CD4-positive, alpha-beta T cell treated with Interleukin-21 for 1 hour (primary cell): ENCODE data around the gene MED22.
A peak's percentile ranks its signal among the peaks of the same experiment; 100 is the strongest.

Source experiments
- DNase-seq: peaks from one replicate; pipeline ENCODE4 v3.0.0-alpha.2; 2020

Gene MED22

GRCh38 chr9:133375724-133376654 lies 28.1 kb upstream of the MED22 start, which contains the start of the genes STKLD1 and SURF4:
STKLD1 (plus strand) TSS chr9:133376366; CDS start chr9:133376474, 108 bp downstream.
SURF4 (minus strand) TSS chr9:133376060; CDS start chr9:133375969, 91 bp downstream.
- peak; percentile 95 for DNase-seq

- peak; percentile 28 for DNase-seq
These were observed 27.3 kb upstream of the MED22 start for GRCh38 chr9:133375116-133375723.

DNA sequence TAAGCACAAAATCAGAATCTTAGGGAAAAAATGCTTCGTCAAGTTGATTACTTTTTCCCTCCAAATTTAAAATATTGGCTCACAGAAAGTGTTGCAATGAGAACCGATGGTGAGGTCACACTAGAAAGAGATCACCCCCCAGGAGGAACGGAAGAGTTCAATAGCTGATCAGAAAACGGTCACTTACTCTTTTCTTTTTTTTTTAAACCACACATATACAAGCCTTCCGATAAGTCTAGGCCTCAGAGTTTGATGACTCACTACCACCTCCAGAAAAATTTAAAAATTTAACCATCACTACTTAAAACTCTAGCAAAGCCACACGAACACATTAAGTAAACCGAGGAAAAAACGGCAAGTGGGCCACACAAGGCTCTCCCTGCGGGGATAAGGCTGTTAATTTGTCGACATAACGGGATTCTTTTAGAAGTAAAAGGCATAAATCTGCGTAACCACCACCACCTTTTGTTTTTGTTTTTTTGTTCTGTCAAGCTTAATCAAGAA lies 26.7 kb upstream of the MED22 start:
- DNase-seq = peak; percentile 69

GRCh38 chr9:133372144-133372543 lies 24.2 kb upstream of the MED22 start:
- no peak for DNase-seq

- peak; percentile 76 for DNase-seq
These were observed 23.4 kb upstream of the MED22 start for GRCh38 chr9:133371261-133371711.

GRCh38 chr9:133370685-133371084 lies 22.8 kb upstream of the MED22 start:
- DNase-seq = peak; percentile 76

GRCh38 chr9:133369933-133370332 lies 22.0 kb upstream of the MED22 start:
- no peak for DNase-seq

GRCh38 chr9:133369422-133369821 lies 21.5 kb upstream of the MED22 start:
- no peak for DNase-seq

DNA sequence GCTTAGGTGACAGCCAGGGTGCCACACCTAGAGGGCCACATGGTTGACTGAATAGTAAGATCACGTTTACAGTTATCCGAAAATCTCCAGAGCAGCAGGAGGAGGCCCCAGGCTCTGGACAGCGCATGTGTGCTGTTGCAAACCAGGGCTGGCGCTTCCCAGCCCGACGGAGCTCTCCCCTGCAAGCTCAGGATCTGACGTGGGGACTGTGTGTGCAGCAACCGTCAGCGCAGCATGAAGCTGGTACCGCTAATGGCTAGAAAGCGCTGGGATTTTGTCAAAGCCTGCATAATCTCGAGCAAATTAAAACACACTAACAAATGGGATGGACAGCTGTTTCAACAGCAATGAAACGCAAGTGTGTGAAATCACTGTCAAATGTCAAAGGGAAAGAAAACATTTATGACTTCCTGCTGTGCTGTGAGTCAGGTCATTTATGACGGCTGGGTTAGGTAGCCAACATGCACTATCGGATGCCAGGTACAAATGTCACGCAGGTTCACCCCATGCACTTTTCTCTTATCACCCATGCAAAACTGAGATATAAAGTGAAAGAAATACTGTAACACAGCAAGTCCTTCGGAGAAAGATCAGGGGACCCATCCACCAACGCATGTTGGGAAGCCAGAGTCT lies 20.4 kb upstream of the MED22 start:
- DNase-seq = no peak

DNA sequence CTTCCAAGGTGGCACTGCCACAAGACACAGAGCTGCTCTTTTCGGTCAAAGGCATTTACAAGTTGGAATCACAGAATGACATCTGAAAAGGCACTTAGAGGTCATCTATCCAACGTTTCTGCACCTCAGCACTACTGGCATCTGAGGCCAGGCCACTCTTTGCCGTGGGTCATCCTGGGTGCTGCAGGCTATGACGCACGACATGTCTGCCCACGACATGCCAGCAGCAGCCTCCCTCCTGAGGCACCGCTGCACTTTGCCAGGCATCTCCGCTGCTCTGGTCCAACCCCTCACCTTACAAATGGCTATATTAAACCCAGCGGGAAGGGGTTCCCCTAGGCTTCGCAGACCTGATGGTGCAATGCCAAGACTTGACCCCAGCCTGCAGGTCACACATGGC lies 19.8 kb upstream of the MED22 start:
- no peak for DNase-seq

- DNase-seq = no peak
These were observed 19.3 kb upstream of the MED22 start for GRCh38 chr9:133367221-133367620.

- DNase-seq = no peak
These were observed 18.5 kb upstream of the MED22 start for GRCh38 chr9:133366435-133366834.

DNA sequence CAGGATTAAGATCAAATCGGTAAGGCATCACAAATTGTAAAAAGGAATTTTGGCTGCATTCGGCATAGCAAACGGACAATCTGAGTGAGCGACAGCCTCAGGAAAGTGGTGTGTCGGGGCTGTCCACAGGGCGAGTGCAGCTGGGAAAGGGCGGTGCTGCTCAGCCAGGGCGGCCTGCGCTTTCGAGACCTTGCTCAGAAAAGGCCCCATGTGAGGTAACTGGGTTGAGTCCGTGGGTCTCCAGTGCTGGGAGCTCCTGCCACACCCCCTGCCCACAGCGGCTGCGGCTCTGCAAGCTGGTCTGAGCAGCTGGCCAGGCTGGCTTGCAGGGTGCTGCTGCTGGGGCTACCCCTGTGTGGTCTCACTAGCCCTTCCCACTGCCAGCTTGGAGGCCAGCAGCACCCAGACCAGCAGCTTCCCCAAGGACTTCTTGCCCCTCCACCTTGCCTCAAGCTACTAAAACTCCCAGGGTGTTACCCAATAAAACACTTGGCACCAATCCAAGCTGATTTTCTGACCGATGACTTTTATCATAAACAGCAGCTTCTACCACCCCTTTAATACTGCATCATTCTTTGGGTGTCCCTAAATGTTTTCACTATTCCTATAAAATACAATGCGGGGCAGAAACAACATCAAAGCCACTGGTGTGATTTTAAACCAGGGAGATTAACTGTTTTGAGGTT lies 14.6 kb upstream of the MED22 start:
- DNase-seq = no peak

GRCh38 chr9:133361507-133362092 lies 13.7 kb upstream of the MED22 start:
- no peak for DNase-seq

DNA sequence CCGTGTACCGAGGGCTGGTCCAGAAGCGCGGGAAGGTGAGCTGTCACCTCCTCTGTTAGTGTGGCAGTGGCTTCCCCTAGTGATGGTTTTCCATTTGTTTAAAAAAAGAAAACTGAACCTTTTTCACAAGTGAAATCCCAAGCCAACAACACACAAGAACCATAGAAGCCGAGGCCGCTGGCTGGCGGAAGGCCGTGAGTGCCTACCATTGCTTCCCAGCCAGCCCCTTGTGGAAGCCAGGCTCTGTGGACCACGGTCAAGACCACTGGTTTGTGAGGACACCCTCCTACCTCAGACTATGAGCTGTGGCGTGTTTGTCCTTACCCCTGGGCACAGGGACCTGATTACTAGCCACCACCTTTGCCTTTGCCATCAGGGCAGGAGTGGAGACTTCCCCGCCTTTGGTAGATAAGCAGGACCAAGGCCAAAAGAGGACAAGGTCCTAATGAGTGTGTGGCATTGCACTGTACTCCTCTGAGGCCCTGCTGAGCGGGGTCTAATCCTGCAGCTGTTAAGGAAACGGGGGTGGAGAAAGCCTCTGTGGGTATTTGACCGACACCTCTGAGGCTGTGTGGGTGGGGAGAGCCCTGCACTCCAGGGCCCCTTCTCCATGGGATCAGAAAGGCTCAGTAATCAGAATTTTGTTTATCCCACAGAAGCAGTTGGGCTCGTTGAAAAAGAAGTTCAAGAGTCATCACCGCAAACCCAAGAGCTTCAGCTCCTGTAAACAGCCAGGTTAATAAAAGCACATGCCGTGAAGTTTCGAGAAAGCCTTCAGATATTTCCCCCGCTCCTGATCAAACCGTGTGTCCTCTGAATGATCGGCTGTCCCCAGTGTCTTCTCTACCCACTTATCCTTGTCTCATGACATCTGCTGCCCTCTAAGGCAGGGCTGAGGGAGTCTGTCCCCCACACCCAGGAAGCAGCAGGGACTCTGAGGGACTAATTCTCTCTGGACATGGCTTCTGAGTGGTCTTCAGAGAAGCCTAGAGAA lies 12.8 kb upstream of the MED22 start:
- DNase-seq = no peak

GRCh38 chr9:133359399-133360175 lies 11.7 kb upstream of the MED22 start:
- no peak for DNase-seq

DNA sequence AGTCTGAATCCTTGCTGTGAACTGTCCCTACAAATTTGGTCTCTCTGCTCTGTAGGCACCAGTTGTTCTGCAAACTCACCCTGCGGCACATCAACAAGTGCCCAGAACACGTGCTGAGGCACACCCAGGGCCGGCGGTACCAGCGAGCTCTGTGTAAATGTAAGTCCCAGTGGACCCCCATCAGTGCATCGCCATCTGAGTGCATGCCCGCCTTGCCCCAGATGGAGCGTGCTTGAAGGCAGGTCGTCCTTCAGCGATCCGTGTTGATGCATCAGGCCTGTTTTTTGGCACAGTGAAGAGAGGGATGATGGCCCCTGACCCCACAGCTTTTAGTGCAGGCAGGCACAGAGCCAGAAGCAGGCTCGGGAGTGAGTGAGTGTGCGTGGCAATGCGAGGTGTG lies 9.7 kb upstream of the MED22 start:
- no peak for DNase-seq

- peak; percentile 89 for DNase-seq
These were observed 8.6 kb upstream of the MED22 start, which contains the start of the genes SURF1 and SURF2 for GRCh38 chr9:133356391-133357091. SURF1 (minus strand) TSS chr9:133356487; CDS start chr9:133356453, 34 bp downstream. SURF2 (plus strand) TSS chr9:133356550; CDS start chr9:133356593, 43 bp downstream.

- DNase-seq = no peak
These were observed 8.0 kb upstream of the MED22 start for GRCh38 chr9:133355881-133356357.
